GM12865 (cell line): Measurements from ENCODE around the gene FAM3C.

ENCODE experiments used
- DNase-seq: peaks from one replicate; pipeline ENCODE4 v3.0.0; 2010; ENCODE audit warnings: low read depth
- H3K4me3 ChIP-seq: 2 replicates; pipeline ENCODE4 v1.5.1; 2011; ENCODE audit warnings: mild to moderate bottlenecking, low read depth, low read length, control low read depth
- CTCF ChIP-seq: IDR thresholded peaks from 2 replicates; pipeline ENCODE4 v1.5.1; 2011; ENCODE audit warnings: low read length, control low read depth, low read depth, inconsistent platforms; ENCODE audit not compliant: insufficient read depth; ENCODE audit errors: missing control alignments

The FAM3C gene

DNA sequence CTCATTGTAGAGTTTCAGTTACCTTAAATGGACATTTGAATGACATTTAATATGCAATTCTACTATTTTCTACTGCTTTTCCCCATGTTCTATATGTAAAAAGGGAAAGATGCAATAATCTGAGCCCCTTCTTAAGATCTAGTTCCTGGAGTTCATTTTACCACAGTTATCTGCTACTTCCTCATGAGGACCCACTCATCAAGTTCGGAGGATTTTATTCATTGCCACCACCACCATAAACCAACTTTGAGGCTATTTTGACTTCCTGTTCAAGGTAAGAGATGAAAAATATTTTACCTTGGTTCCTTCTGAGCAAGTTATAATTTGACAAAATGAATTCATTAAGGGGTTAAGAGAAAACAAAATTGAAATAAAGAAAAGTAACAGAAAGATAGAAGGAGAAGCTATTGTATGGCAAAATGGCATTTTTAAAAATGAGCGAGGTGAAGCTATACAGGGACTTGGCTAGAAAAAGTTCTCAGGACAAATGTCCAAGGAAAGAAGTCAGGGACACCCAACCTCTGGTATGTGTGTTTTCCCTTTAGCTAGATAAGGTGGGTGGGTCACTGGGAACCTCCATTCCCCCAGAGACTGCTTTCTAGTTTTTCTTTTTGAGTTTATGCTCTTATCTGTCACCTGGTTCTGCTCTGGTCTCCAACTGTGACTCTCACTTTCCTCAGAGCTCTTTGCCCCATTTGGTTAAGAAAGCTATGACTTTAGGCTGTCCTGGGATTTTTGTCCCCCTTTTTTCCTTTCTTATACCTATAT, 14.9 kb upstream of the FAM3C start:
- no peak for TF ChIP-seq CTCF
- DNase-seq: no peak
- H3K4me3 ChIP-seq: no peak overlapping the region

DNA sequence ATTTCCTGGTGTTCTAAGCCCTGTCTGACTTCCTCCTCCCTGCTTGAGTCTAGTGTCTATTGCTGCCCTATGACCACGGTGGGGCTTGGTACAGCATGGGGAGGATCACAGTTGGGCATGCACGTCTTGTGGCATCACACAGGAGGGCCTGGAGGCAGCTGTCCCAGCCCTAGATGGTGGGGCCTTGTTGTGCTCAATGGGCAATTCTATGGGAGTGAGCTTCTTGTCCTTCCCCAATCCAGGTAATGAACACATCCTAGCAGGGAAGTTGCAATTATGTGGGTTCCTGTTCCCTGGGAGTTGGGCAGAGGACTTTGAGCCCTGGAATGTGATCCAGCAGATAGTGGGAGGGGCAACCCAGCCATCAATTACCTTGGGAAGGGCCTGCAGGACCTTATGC, 10.8 kb upstream of the FAM3C start:
- TF ChIP-seq CTCF: no peak
- H3K4me3 ChIP-seq: no peak overlapping the region
- DNase-seq: no peak

DNA sequence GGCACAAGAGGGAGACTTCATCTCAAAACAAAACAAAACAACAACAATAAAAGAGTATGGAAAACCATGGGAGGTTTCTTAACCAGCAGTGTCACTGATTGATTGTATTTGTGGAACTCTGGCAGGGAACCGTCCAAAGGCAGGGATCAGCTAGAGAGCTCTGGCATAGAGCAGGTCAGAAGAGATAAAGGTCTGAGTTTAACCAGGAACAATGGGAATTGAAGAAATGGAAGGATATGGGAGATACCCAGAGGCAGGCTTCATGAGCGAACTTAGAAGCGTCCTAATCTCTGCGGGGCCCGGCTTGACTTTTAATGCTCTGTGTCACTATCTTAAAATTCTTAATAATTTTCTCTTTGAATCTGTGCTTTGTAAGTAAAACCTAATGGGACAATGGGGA, 10.4 kb upstream of the FAM3C start:
- no peak for DNase-seq
- no peak overlapping the region for H3K4me3 ChIP-seq
- no peak for TF ChIP-seq CTCF

- no peak for TF ChIP-seq CTCF
- DNase-seq: no peak
- H3K4me3 ChIP-seq: no peak overlapping the region
Measured at GRCh38 chr7:121404348-121404747, 8.2 kb upstream of the FAM3C start.

- H3K4me3 ChIP-seq: no peak overlapping the region
- no peak for TF ChIP-seq CTCF
- no peak for DNase-seq
Measured at GRCh38 chr7:121402701-121403100, 6.6 kb upstream of the FAM3C start.

DNA sequence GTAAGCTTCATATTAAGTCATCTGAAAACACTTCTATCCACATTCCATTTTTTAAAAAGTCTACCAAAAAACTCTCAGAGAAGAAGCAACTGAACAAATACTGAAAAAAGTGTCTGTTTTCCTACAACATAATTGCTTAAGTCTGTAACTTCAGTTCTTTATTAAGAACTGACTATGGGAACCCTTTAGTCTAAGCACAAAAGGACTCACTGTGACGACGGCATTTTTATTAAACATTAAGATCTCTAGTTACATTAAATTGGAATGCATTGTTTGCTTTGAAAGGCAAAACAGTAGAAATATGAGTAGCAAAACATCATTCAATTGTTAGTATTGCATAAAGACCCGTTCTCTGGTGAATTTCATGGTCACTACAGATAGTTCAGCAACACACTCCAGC, 5.8 kb upstream of the FAM3C start:
- TF ChIP-seq CTCF: no peak
- no peak overlapping the region for H3K4me3 ChIP-seq
- no peak for DNase-seq

GRCh38 chr7:121398246-121398645, 2.1 kb upstream of the FAM3C start:
- no peak for DNase-seq
- no peak for TF ChIP-seq CTCF

More at GRCh38 chr7:121398246-121398645, 2.1 kb upstream of the FAM3C start:
- H3K4me3 ChIP-seq: no peak overlapping the region
